Breast epithelium (tissue), 3 donors: ENCODE measurements around the gene AQP4.

Experiments used
- POLR2A ChIP-seq: fragments of 450-650 bp; IDR thresholded peaks from one replicate; pipeline ENCODE4 v1.6.1; 2016; ENCODE audit warnings: antibody characterized with exemption, mild to moderate bottlenecking, moderate library complexity
- POLR2AphosphoS5 ChIP-seq, 3 donors: sonication (generic); formaldehyde crosslinking; IDR thresholded peaks; one replicate each; pipeline ENCODE4 v1.6.1; 2017; ENCODE audit warnings: antibody characterized with exemption in 3 of 3
- TF ChIP-seq, protein P1 (sequence below), 3 donors: fragments of 450-650 bp; IDR thresholded peaks; one replicate each; pipeline ENCODE4 v1.5.1; 2016 to 2017; ENCODE audit warnings: antibody characterized with exemption in 3 of 3, mild to moderate bottlenecking in 3 of 3, moderate library complexity in 3 of 3

DNA sequence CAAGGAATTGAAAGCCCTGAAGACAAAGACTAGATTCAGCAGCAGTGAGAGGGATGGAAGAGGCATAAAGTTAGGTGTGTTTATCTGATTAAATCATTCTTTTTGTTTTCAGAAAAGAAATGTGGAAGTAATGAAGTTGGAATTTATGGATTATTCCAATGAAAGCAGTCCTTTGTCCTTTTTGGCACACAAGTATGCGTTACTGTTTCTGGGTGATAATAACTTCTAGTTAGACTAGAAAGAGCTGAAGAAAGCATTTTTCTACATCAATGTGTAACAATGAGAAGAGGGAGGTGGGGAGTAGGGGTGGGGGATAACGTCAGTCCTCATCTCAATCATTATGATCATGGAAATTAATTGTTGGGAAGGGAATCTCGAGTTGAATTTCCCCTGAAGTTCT is 53.0 kb downstream of the AQP4 start:
- TF ChIP-seq POLR2AphosphoS5 (IDR thresholded peaks at IDR 0.05) (no peak), POLR2A (no peak)
- TF ChIP-seq, protein P1, sequence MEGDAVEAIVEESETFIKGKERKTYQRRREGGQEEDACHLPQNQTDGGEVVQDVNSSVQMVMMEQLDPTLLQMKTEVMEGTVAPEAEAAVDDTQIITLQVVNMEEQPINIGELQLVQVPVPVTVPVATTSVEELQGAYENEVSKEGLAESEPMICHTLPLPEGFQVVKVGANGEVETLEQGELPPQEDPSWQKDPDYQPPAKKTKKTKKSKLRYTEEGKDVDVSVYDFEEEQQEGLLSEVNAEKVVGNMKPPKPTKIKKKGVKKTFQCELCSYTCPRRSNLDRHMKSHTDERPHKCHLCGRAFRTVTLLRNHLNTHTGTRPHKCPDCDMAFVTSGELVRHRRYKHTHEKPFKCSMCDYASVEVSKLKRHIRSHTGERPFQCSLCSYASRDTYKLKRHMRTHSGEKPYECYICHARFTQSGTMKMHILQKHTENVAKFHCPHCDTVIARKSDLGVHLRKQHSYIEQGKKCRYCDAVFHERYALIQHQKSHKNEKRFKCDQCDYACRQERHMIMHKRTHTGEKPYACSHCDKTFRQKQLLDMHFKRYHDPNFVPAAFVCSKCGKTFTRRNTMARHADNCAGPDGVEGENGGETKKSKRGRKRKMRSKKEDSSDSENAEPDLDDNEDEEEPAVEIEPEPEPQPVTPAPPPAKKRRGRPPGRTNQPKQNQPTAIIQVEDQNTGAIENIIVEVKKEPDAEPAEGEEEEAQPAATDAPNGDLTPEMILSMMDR (IDR thresholded peaks at IDR 0.05): no peak
